GM19025 (cell line): ENCODE results near the gene DSTN.

Experiments used
- ATAC-seq: cut with Tn5 transposase; IDR thresholded peaks from one replicate; pipeline ENCODE4 v1.9.1; 2021; ENCODE audit warnings: mild to moderate bottlenecking, low read depth, moderate library complexity; ENCODE audit not compliant: unreplicated experiment

Gene DSTN

GRCh38 chr20:17621229-17621968 is 51.5 kb downstream of the DSTN start:
- no peak for ATAC-seq

- ATAC-seq, result no peak
These were observed 52.4 kb downstream of the DSTN start for GRCh38 chr20:17622086-17622850.

- no peak for ATAC-seq
These were observed 53.1 kb downstream of the DSTN start for GRCh38 chr20:17622851-17623508.

- no peak for ATAC-seq
These were observed 54.2 kb downstream of the DSTN start for GRCh38 chr20:17624070-17624469.

- ATAC-seq, result no peak
These were observed 54.8 kb downstream of the DSTN start for GRCh38 chr20:17624551-17625245.

- ATAC-seq, result no peak
These were observed 55.6 kb downstream of the DSTN start for GRCh38 chr20:17625246-17626051.

- ATAC-seq, result no peak
These were observed 56.5 kb downstream of the DSTN start for GRCh38 chr20:17626217-17627007.

- ATAC-seq, result no peak
These were observed 57.5 kb downstream of the DSTN start for GRCh38 chr20:17627101-17627955.

- no peak for ATAC-seq
These were observed 58.4 kb downstream of the DSTN start for GRCh38 chr20:17628101-17628841.

- no peak for ATAC-seq
These were observed 59.1 kb downstream of the DSTN start for GRCh38 chr20:17629025-17629424.

GRCh38 chr20:17629678-17630089 is 59.8 kb downstream of the DSTN start:
- ATAC-seq, result no peak

GRCh38 chr20:17630151-17630805 is 60.4 kb downstream of the DSTN start:
- ATAC-seq, result no peak

- ATAC-seq, result no peak
These were observed 60.9 kb downstream of the DSTN start for GRCh38 chr20:17630806-17631195.

- ATAC-seq, result no peak
These were observed 61.9 kb downstream of the DSTN start for GRCh38 chr20:17631576-17632319.

- no peak for ATAC-seq
These were observed 63.5 kb downstream of the DSTN start for GRCh38 chr20:17633221-17633849.
